DOHH2 (cell line): ENCODE data around the gene ANKRD60.

ENCODE experiments used
- H3F3A ChIP-seq: fragments of 200-600 bp; sonication (generic), shearing (Covaris generic); 2 replicates; pipeline ENCODE4 v1.6.0; 2016; ENCODE audit warnings: antibody characterized with exemption, mild to moderate bottlenecking; ENCODE audit not compliant: control insufficient read depth, insufficient read depth
- H3K27ac ChIP-seq: fragments of 200-600 bp; sonication (generic); 2 replicates; pipeline ENCODE4 v1.5.1; 2014; ENCODE audit warnings: low read depth, mild to moderate bottlenecking, low read length, moderate library complexity
- H3K27me3 ChIP-seq: fragments of 200-600 bp; sonication (generic); 2 replicates; pipeline ENCODE4 v1.6.1; 2014; ENCODE audit warnings: mild to moderate bottlenecking, low read length, mixed read lengths; ENCODE audit not compliant: control insufficient read depth
- H3K36me3 ChIP-seq: fragments of 200-600 bp; sonication (generic); 2 replicates; pipeline ENCODE4 v1.6.1; 2014; ENCODE audit warnings: mild to moderate bottlenecking, low read length, moderate library complexity, mixed read lengths; ENCODE audit not compliant: control insufficient read depth
- H3K4me1 ChIP-seq: fragments of 200-600 bp; sonication (generic); 2 replicates; pipeline ENCODE4 v1.6.1; 2014; ENCODE audit warnings: mild to moderate bottlenecking, low read length, mixed read lengths; ENCODE audit not compliant: control insufficient read depth
- H3K4me2 ChIP-seq: fragments of 200-600 bp; sonication (generic); 2 replicates; pipeline ENCODE4 v1.6.0; 2014; ENCODE audit warnings: mild to moderate bottlenecking, low read length, moderate library complexity
- H3K4me3 ChIP-seq: fragments of 200-600 bp; sonication (generic); 2 replicates; pipeline ENCODE4 v1.5.1; 2014; ENCODE audit warnings: mild to moderate bottlenecking, low read length, mixed read lengths
- H3K79me2 ChIP-seq: fragments of 200-600 bp; sonication (generic); 2 replicates; pipeline ENCODE4 v1.6.1; 2014; ENCODE audit warnings: mild to moderate bottlenecking, low read length, mixed read lengths; ENCODE audit not compliant: control insufficient read depth
- H3K9me2 ChIP-seq: fragments of 200-600 bp; sonication (generic); replicated peaks from 2 replicates; pipeline ENCODE4 v1.6.1; 2014; ENCODE audit warnings: mild to moderate bottlenecking, low read length, mixed read lengths; ENCODE audit not compliant: control insufficient read depth
- H3K9me3 ChIP-seq: fragments of 200-600 bp; sonication (generic); 2 replicates; pipeline ENCODE4 v1.6.1; 2014; ENCODE audit warnings: antibody characterized with exemption, low read length, mixed read lengths; ENCODE audit not compliant: control insufficient read depth, insufficient read depth
- H4K20me1 ChIP-seq: fragments of 200-600 bp; sonication (generic); 2 replicates; pipeline ENCODE4 v1.6.0; 2014; ENCODE audit warnings: low read depth, mild to moderate bottlenecking, antibody characterized with exemption, low read length, moderate library complexity; ENCODE audit not compliant: control insufficient read depth, insufficient read depth
- CTCF ChIP-seq: fragments of 200-600 bp; sonication (generic); IDR thresholded peaks from one replicate; pipeline ENCODE4 v1.5.1; 2014; ENCODE audit warnings: antibody characterized with exemption, mild to moderate bottlenecking, low read depth, low read length; ENCODE audit not compliant: poor library complexity, severe bottlenecking
- EZH2phosphoT487 ChIP-seq: fragments of 200-600 bp; sonication (generic); IDR thresholded peaks from 2 replicates; pipeline ENCODE4 v1.6.1; 2017; ENCODE audit warnings: borderline replicate concordance, mild to moderate bottlenecking, antibody characterized with exemption, low read length, moderate library complexity, mixed read lengths

ANKRD60 gene

GRCh38 chr20:58214310-58214709 is 14.1 kb downstream of the ANKRD60 start:
- 0 out of 2 replicates have a peak, but pooled peaks cover 3% of the 10 kb centered on the region for H3F3A ChIP-seq
- H3K9me3 ChIP-seq, result no peaks in the 10 kb centered on the region
- no peak overlapping the region for H3K4me3 ChIP-seq
- no peaks in the 10 kb centered on the region for H4K20me1 ChIP-seq
- no peaks in the 10 kb centered on the region for H3K79me2 ChIP-seq
- TF ChIP-seq CTCF (no peak), EZH2phosphoT487 (no peak)
- H3K36me3 ChIP-seq, result no peaks in the 10 kb centered on the region
- H3K4me2 ChIP-seq, result no peak overlapping the region
- H3K27ac ChIP-seq, result no peak overlapping the region
- peaks cover 24% of the 10 kb centered on the region for H3K27me3 ChIP-seq
- H3K4me1 ChIP-seq, result no peaks in the 10 kb centered on the region
- no peaks in the 10 kb centered on the region for H3K9me2 ChIP-seq

- H3K36me3 ChIP-seq, result no peaks in the 10 kb centered on the region
- no peaks in the 10 kb centered on the region for H3K4me1 ChIP-seq
- no peaks in the 10 kb centered on the region for H3K9me2 ChIP-seq
- no peak overlapping the region for H3K27ac ChIP-seq
- H3F3A ChIP-seq, result 0 out of 2 replicates have a peak, but pooled peaks cover 3% of the 10 kb centered on the region
- no peak overlapping the region for H3K4me3 ChIP-seq
- no peak overlapping the region for H3K4me2 ChIP-seq
- no peaks in the 10 kb centered on the region for H4K20me1 ChIP-seq
- no peak for TF ChIP-seq CTCF
- no peak for TF ChIP-seq EZH2phosphoT487
- no peaks in the 10 kb centered on the region for H3K9me3 ChIP-seq
- H3K27me3 ChIP-seq, result peaks cover 24% of the 10 kb centered on the region
- H3K79me2 ChIP-seq, result no peaks in the 10 kb centered on the region
These were observed 14.7 kb downstream of the ANKRD60 start for GRCh38 chr20:58213716-58214115.

GRCh38 chr20:58213121-58213520 is 15.3 kb downstream of the ANKRD60 start:
- no peaks in the 10 kb centered on the region for H3K36me3 ChIP-seq
- no peaks in the 10 kb centered on the region for H3K9me3 ChIP-seq
- H3K27ac ChIP-seq, result no peak overlapping the region
- peaks cover 20% of the 10 kb centered on the region for H3K27me3 ChIP-seq
- H4K20me1 ChIP-seq, result no peaks in the 10 kb centered on the region
- H3K9me2 ChIP-seq, result no peaks in the 10 kb centered on the region
- H3K79me2 ChIP-seq, result no peaks in the 10 kb centered on the region
- no peaks in the 10 kb centered on the region for H3K4me1 ChIP-seq
- no peak for TF ChIP-seq EZH2phosphoT487
- TF ChIP-seq CTCF, result no peak
- 0 out of 2 replicates have a peak, but pooled peaks cover 3% of the 10 kb centered on the region for H3F3A ChIP-seq
- no peak overlapping the region for H3K4me3 ChIP-seq
- H3K4me2 ChIP-seq, result no peak overlapping the region

- Histone ChIP-seq H3F3A (0 out of 2 replicates have a peak, but pooled peaks cover 3% of the 10 kb centered on the region), H3K27ac (no peak overlapping the region), H3K4me2 (no peak overlapping the region), H3K4me1 (no peaks in the 10 kb centered on the region), H3K36me3 (no peaks in the 10 kb centered on the region), H3K9me2 (no peaks in the 10 kb centered on the region), H3K79me2 (no peaks in the 10 kb centered on the region), H3K27me3 (peaks cover 18% of the 10 kb centered on the region), H3K9me3 (no peaks in the 10 kb centered on the region), H3K4me3 (no peak overlapping the region), H4K20me1 (no peaks in the 10 kb centered on the region)
- TF ChIP-seq CTCF (no peak), EZH2phosphoT487 (no peak)
These were observed 15.8 kb downstream of the ANKRD60 start for GRCh38 chr20:58212636-58213035.
